ENCODE measurements around the gene CD300LB.
"Not testable (repeated sequence)": the region's sequence is repeated elsewhere in the genome, so short reads cannot be mapped to it uniquely, and the experiment has no call there.

Gene CD300LB

GRCh38 chr17:74525781-74526288, 5.4 kb downstream of the CD300LB start:
- DNase-seq (ENCODE audit: low read depth, low spot score) = no peak

GRCh38 chr17:74525465-74525725, 5.9 kb downstream of the CD300LB start:
- DNase-seq (ENCODE audit: low read depth, low spot score) = no peak

- DNase-seq (ENCODE audit: low read depth, low spot score) = no peak
These were observed 6.4 kb downstream of the CD300LB start for GRCh38 chr17:74524653-74525464.

GRCh38 chr17:74523308-74523707, 8.0 kb downstream of the CD300LB start:
- DNase-seq (ENCODE audit: low read depth, low spot score) = no peak

GRCh38 chr17:74522381-74523105, 8.7 kb downstream of the CD300LB start:
- DNase-seq (ENCODE audit: low read depth, low spot score) = no peak

- DNase-seq (ENCODE audit: low read depth, low spot score) = no peak
These were observed 9.5 kb downstream of the CD300LB start for GRCh38 chr17:74521701-74522201.

- no peak for DNase-seq (ENCODE audit: low read depth, low spot score)
These were observed 10.3 kb downstream of the CD300LB start for GRCh38 chr17:74520790-74521480.

GRCh38 chr17:74520016-74520434, 11.2 kb downstream of the CD300LB start:
- no peak for DNase-seq (ENCODE audit: low read depth, low spot score)

GRCh38 chr17:74518413-74518981, 12.8 kb downstream of the CD300LB start:
- not testable (repeated sequence) for DNase-seq (ENCODE audit: low read depth, low spot score)

- DNase-seq (ENCODE audit: low read depth, low spot score) = no peak
These were observed 14.5 kb downstream of the CD300LB start for GRCh38 chr17:74516561-74517328.

GRCh38 chr17:74515941-74516340, 15.3 kb downstream of the CD300LB start:
- DNase-seq (ENCODE audit: low read depth, low spot score) = no peak

- no peak for DNase-seq (ENCODE audit: low read depth, low spot score)
These were observed 16.5 kb downstream of the CD300LB start for GRCh38 chr17:74514632-74515334.

GRCh38 chr17:74513987-74514631, 17.2 kb downstream of the CD300LB start:
- peak; percentile 20 for DNase-seq (ENCODE audit: low read depth, low spot score)

- peak; percentile 26 for DNase-seq (ENCODE audit: low read depth, low spot score)
These were observed 18.6 kb downstream of the CD300LB start for GRCh38 chr17:74512624-74513091.

GRCh38 chr17:74512036-74512435, 19.2 kb downstream of the CD300LB start:
- DNase-seq (ENCODE audit: low read depth, low spot score) = peak; percentile 61

- no peak for DNase-seq (ENCODE audit: low read depth, low spot score)
These were observed 23.1 kb downstream of the CD300LB start for GRCh38 chr17:74508156-74508555.

- not testable (repeated sequence) for DNase-seq (ENCODE audit: low read depth, low spot score)
These were observed 27.3 kb downstream of the CD300LB start for GRCh38 chr17:74503949-74504348.

GRCh38 chr17:74502861-74503260, 28.4 kb downstream of the CD300LB start:
- no peak for DNase-seq (ENCODE audit: low read depth, low spot score)

- DNase-seq (ENCODE audit: low read depth, low spot score) = no peak
These were observed 31.3 kb downstream of the CD300LB start for GRCh38 chr17:74499992-74500391.

GRCh38 chr17:74497471-74497870, 33.8 kb downstream of the CD300LB start:
- DNase-seq (ENCODE audit: low read depth, low spot score) = no peak
